ENCODE results near the gene CD34. TPM values are rescaled to one million over a fixed set of nuclear protein-coding genes. Genes with fewer than 3 reads are reported as not detected.
"Not testable (repeated sequence)": the region's sequence is repeated elsewhere in the genome, so short reads cannot be mapped to it uniquely, and the experiment has no call there.

CD34 gene
- total RNA-seq, 1 experiment from 2014 or later, result not detected

- not testable (repeated sequence) for DNase-seq (ENCODE audit: extremely low read depth, low read depth)
These were observed 33.0 kb downstream of the CD34 start for GRCh38 chr1:207877914-207878313.

- peak; percentile 17 for DNase-seq (ENCODE audit: extremely low read depth, low read depth)
These were observed 34.8 kb downstream of the CD34 start for GRCh38 chr1:207876131-207876530.

GRCh38 chr1:207875532-207875931 is 35.4 kb downstream of the CD34 start:
- DNase-seq (ENCODE audit: extremely low read depth, low read depth), result no peak

GRCh38 chr1:207873055-207873890 is 37.7 kb downstream of the CD34 start:
- DNase-seq (ENCODE audit: extremely low read depth, low read depth), result no peak

- DNase-seq (ENCODE audit: extremely low read depth, low read depth), result no peak
These were observed 38.3 kb downstream of the CD34 start for GRCh38 chr1:207872621-207873020.

- no peak for DNase-seq (ENCODE audit: extremely low read depth, low read depth)
These were observed 39.7 kb downstream of the CD34 start for GRCh38 chr1:207871117-207871649.

- no peak for DNase-seq (ENCODE audit: extremely low read depth, low read depth)
These were observed 40.5 kb downstream of the CD34 start for GRCh38 chr1:207870306-207871031.

GRCh38 chr1:207869859-207870258 is 41.1 kb downstream of the CD34 start:
- no peak for DNase-seq (ENCODE audit: extremely low read depth, low read depth)

GRCh38 chr1:207868774-207869721 is 41.9 kb downstream of the CD34 start:
- DNase-seq (ENCODE audit: extremely low read depth, low read depth), result peak; percentile 74

- DNase-seq (ENCODE audit: extremely low read depth, low read depth), result no peak
These were observed 42.6 kb downstream of the CD34 start for GRCh38 chr1:207868251-207868773.

GRCh38 chr1:207867136-207868109 is 43.5 kb downstream of the CD34 start:
- no peak for DNase-seq (ENCODE audit: extremely low read depth, low read depth)

GRCh38 chr1:207866471-207867135 is 44.3 kb downstream of the CD34 start:
- DNase-seq (ENCODE audit: extremely low read depth, low read depth), result no peak

GRCh38 chr1:207863893-207864535 is 46.9 kb downstream of the CD34 start:
- no peak for DNase-seq (ENCODE audit: extremely low read depth, low read depth)

GRCh38 chr1:207862241-207862787 is 48.6 kb downstream of the CD34 start:
- DNase-seq (ENCODE audit: extremely low read depth, low read depth), result no peak

- no peak for DNase-seq (ENCODE audit: extremely low read depth, low read depth)
These were observed 49.3 kb downstream of the CD34 start for GRCh38 chr1:207861442-207862177.

GRCh38 chr1:207860531-207860930 is 50.4 kb downstream of the CD34 start:
- DNase-seq (ENCODE audit: extremely low read depth, low read depth), result no peak

GRCh38 chr1:207858806-207859205 is 52.1 kb downstream of the CD34 start:
- no peak for DNase-seq (ENCODE audit: extremely low read depth, low read depth)

All from NCI-H460 (cell line).